Neural cell (in vitro differentiated cells): ENCODE measurements around the gene SUMF1. TPM values are rescaled to one million over a fixed set of nuclear protein-coding genes. Genes with fewer than 3 reads are reported as not detected.

Experiments
- H2AFZ ChIP-seq: fragments of 200-600, 300-800 bp; sonication (generic), shearing (Covaris generic); 2 replicates; pipeline ENCODE4 v1.6.0; 2014; ENCODE audit warnings: low read depth, mild to moderate bottlenecking, antibody characterized with exemption, low read length, moderate library complexity
- H3F3A ChIP-seq: fragments of 200-600 bp; shearing (Covaris generic); 2 replicates; pipeline ENCODE4 v1.6.1; 2016; ENCODE audit warnings: mild to moderate bottlenecking, moderate library complexity, mixed read lengths, antibody characterized with exemption, low read length; ENCODE audit not compliant: insufficient read depth, poor library complexity, severe bottlenecking
- H3K27ac ChIP-seq: fragments of 200-600, 300-800 bp; sonication (generic), shearing (Covaris generic); 2 replicates; pipeline ENCODE4 v1.5.1; 2014; ENCODE audit warnings: mild to moderate bottlenecking, low read length, moderate library complexity
- H3K27me3 ChIP-seq: fragments of 300-800, 200-600 bp; sonication (generic), shearing (Covaris generic); 2 replicates; pipeline ENCODE4 v1.6.0; 2014; ENCODE audit warnings: mild to moderate bottlenecking, low read depth, low read length, moderate library complexity; ENCODE audit not compliant: insufficient read depth
- H3K36me3 ChIP-seq: fragments of 300-800, 200-600 bp; sonication (generic), shearing (Covaris generic); 2 replicates; pipeline ENCODE4 v1.5.1; 2014; ENCODE audit warnings: mild to moderate bottlenecking, antibody characterized with exemption, low read length, moderate library complexity; ENCODE audit not compliant: insufficient read depth
- H3K4me2 ChIP-seq: fragments of 300-800, 200-600 bp; sonication (generic), shearing (Covaris generic); 2 replicates; pipeline ENCODE4 v1.6.0; 2014; ENCODE audit warnings: mild to moderate bottlenecking, low read length
- H3K4me3 ChIP-seq: fragments of 300-800, 200-600 bp; sonication (generic), shearing (Covaris generic); 2 replicates; pipeline ENCODE4 v1.5.1; 2014; ENCODE audit warnings: mild to moderate bottlenecking, low read length, moderate library complexity
- H3K79me2 ChIP-seq: fragments of 200-600 bp; shearing (Covaris generic); replicated peaks from 2 replicates; pipeline ENCODE4 v1.6.0; 2014; ENCODE audit warnings: mild to moderate bottlenecking, low read length, moderate library complexity; ENCODE audit not compliant: insufficient read depth
- H3K9ac ChIP-seq: fragments of 300-800, 200-600 bp; sonication (generic), shearing (Covaris generic); 2 replicates; pipeline ENCODE4 v1.6.1; 2016; ENCODE audit warnings: mild to moderate bottlenecking, low read length, mixed read lengths
- H3K9me2 ChIP-seq: fragments of 200-600 bp; shearing (Covaris generic); 2 replicates; pipeline ENCODE4 v1.6.1; 2016; ENCODE audit warnings: mild to moderate bottlenecking, low read length, mixed read lengths; ENCODE audit not compliant: insufficient read depth
- H3K9me3 ChIP-seq: fragments of 200-600, 300-800 bp; sonication (generic), shearing (Covaris generic); 2 replicates; pipeline ENCODE4 v1.6.1; 2016; ENCODE audit warnings: mild to moderate bottlenecking, mixed run types, low read length, moderate library complexity, mixed read lengths
- H4K20me1 ChIP-seq: fragments of 200-600 bp; shearing (Covaris generic); 2 replicates; pipeline ENCODE4 v1.6.1; 2016; ENCODE audit warnings: mild to moderate bottlenecking, mixed run types; ENCODE audit not compliant: insufficient read depth
- CTCF ChIP-seq: fragments of 450-650 bp; IDR thresholded peaks from 2 replicates; pipeline ENCODE4 v1.5.1; 2014; ENCODE audit warnings: antibody characterized with exemption, mild to moderate bottlenecking, moderate library complexity; ENCODE audit not compliant: poor library complexity, severe bottlenecking
- EP300 ChIP-seq: fragments of 450-650 bp; conservative IDR thresholded peaks from 2 replicates; pipeline ENCODE4 v1.6.1; 2014; ENCODE audit warnings: antibody characterized with exemption, mild to moderate bottlenecking, moderate library complexity; ENCODE audit not compliant: poor library complexity, severe bottlenecking
- EZH2 ChIP-seq: fragments of 200-600, 300-800 bp; shearing (Covaris generic), sonication (generic); IDR thresholded peaks from 2 replicates; pipeline ENCODE4 v1.6.1; 2014; ENCODE audit warnings: antibody characterized with exemption, low read length, borderline replicate concordance, mild to moderate bottlenecking; ENCODE audit not compliant: insufficient read depth, poor library complexity, severe bottlenecking
- MXI1 ChIP-seq: fragments of 450-650 bp; conservative IDR thresholded peaks from 2 replicates; pipeline ENCODE4 v1.6.1; 2014; ENCODE audit warnings: antibody characterized with exemption, mild to moderate bottlenecking; ENCODE audit not compliant: poor library complexity, severe bottlenecking
- POLR2AphosphoS5 ChIP-seq: IDR thresholded peaks from 2 replicates; pipeline ENCODE4 v1.6.1; 2012
- RAD21 ChIP-seq: fragments of 450-650 bp; conservative IDR thresholded peaks from 2 replicates; pipeline ENCODE4 v1.6.1; 2014; ENCODE audit warnings: antibody characterized with exemption, mild to moderate bottlenecking, moderate library complexity
- REST ChIP-seq: IDR thresholded peaks from 2 replicates; pipeline ENCODE4 v1.6.1; 2012; ENCODE audit warnings: borderline replicate concordance
- SMC3 ChIP-seq: fragments of 450-650 bp; conservative IDR thresholded peaks from 2 replicates; pipeline ENCODE4 v1.6.1; 2014; ENCODE audit warnings: antibody characterized with exemption, mild to moderate bottlenecking, moderate library complexity; ENCODE audit not compliant: poor library complexity
- TAF1 ChIP-seq: IDR thresholded peaks from 2 replicates; pipeline ENCODE4 v1.6.1; 2012; ENCODE audit warnings: low read depth
- polyA plus RNA-seq: library from polyadenylated mRNA; depleted of rRNA; stranded (reverse); fragments of >200 nt; gene quantifications from 2 replicates; pipeline ENCODE4 v1.2.3, GENCODE V29; 2014

Gene SUMF1
- polyA plus RNA-seq, 1 donor from 2014 or later: 3.6 TPM

GRCh38 chr3:4509983-4510755, 43.1 kb upstream of the SUMF1 start:
- Histone ChIP-seq H3F3A (no peaks in the 10 kb centered on the region), H2AFZ (no peak overlapping the region), H3K4me3 (no peak overlapping the region), H4K20me1 (no peaks in the 10 kb centered on the region), H3K9me3 (no peaks in the 10 kb centered on the region), H3K4me2 (no peak overlapping the region), H3K36me3 (no peaks in the 10 kb centered on the region), H3K27me3 (no peaks in the 10 kb centered on the region), H3K9ac (no peak overlapping the region), H3K79me2 (no peaks in the 10 kb centered on the region), H3K9me2 (no peaks in the 10 kb centered on the region), H3K27ac (no peak overlapping the region)
- TF ChIP-seq POLR2AphosphoS5: no peak
- TF ChIP-seq REST: no peak
- TF ChIP-seq MXI1: no peak
- TF ChIP-seq RAD21: no peak
- no peak for TF ChIP-seq EP300
- no peak for TF ChIP-seq EZH2
- no peak for TF ChIP-seq SMC3
- no peak for TF ChIP-seq TAF1
- no peak for TF ChIP-seq CTCF

- Histone ChIP-seq H3K27ac (no peak overlapping the region), H3K9ac (no peak overlapping the region), H3K79me2 (no peaks in the 10 kb centered on the region), H4K20me1 (no peaks in the 10 kb centered on the region), H3F3A (no peaks in the 10 kb centered on the region), H3K27me3 (no peaks in the 10 kb centered on the region), H3K36me3 (no peaks in the 10 kb centered on the region), H3K9me3 (no peaks in the 10 kb centered on the region), H3K4me2 (no peak overlapping the region), H3K9me2 (no peaks in the 10 kb centered on the region), H2AFZ (no peak overlapping the region), H3K4me3 (no peak overlapping the region)
- TF ChIP-seq CTCF (no peak), SMC3 (no peak), TAF1 (no peak)
These were observed 42.0 kb upstream of the SUMF1 start for GRCh38 chr3:4509043-4509442.
